Keratinocyte (primary cell): Measurements from ENCODE around the gene ZNF396.

Source experiments
- CTCF ChIP-seq, 3 experiments: IDR thresholded peaks in 1 of 3; conservative IDR thresholded peaks in 1 of 3; optimal IDR thresholded peaks in 1 of 3; 2 replicates in 2 of 3; 3 replicates in 1 of 3; pipeline versions ENCODE3 to v1.5.1; 2011; ENCODE audit warnings: low read length in 3 of 3, mild to moderate bottlenecking in 3 of 3, moderate library complexity in 2 of 3, control low read depth in 1 of 3, inconsistent platforms in 1 of 3; ENCODE audit not compliant: insufficient read depth in 2 of 3; ENCODE audit errors: extremely low read depth in 1 of 3
- EZH2 ChIP-seq: IDR thresholded peaks from one replicate; pipeline ENCODE4 v1.6.1; 2012; ENCODE audit warnings: inconsistent platforms, mild to moderate bottlenecking, low read length, moderate library complexity

GRCh38 chr18:35324926-35325655 is 52.0 kb downstream of the ZNF396 start:
- TF ChIP-seq CTCF (optimal IDR thresholded peaks at IDR 0.05 in 1 of 3, IDR thresholded peaks at IDR 0.05 in 1 of 3, conservative IDR thresholded peaks at IDR 0.05 in 1 of 3; ENCODE audit: extremely low read depth in 1 of 3, insufficient read depth in 2 of 3, low read length in 3 of 3), result no peak
- TF ChIP-seq EZH2, result no peak
